ENCODE measurements around the gene AFF1. TPM values are rescaled to one million over a fixed set of nuclear protein-coding genes. Genes with fewer than 3 reads are reported as not detected.

AFF1 gene
- 3.6 and 4.5 TPM in 2 replicates for total RNA-seq (2014; rRNA removed; shearing (Covaris generic))

DNA sequence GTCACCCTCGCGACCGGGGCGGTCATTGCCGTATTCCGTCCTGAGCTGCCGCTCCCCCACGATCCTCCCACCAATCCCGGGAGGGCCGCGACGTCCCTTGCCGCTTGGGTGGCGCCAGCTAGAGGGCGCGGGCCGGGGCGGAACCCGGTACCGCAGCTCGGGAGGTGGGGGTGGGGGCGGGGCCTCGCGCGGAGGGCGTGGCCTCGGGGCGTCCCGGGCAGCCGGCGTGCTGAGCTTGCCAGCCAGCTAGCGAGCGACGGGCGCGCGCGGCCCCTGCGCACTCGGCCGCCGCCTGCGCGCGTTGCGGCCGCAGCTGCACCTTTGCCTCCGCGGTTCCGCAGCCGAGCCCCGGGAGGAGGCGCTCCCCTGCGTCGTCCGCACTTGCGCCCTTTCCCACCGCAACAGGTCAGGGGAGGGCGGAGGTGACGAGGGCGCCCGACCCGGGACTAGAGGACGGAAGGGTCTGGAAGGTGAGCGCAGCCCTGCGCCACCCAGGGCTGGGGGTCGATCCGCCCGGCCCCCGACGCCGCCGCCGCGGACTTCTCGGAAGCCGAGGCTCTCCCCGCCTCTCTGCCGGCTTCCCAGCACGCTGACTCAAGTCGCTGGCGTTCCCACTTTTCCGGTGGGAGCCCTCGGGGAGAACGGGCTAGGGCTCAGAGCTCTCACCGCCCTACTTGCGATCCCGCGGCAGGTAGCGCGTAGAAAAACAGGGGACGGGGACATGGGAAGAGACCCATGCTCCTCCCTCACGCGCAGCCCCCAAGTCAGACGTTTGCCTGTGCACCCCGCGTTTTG, at the start of gene AFF1:
Gene AFF1 (plus strand): TSS at position 241 of the 795 bp plus-strand sequence. CDS start 13,523 bp downstream, outside the sequence.
- peak; percentile 89 for DNase-seq (ENCODE audit: low read depth)

DNA sequence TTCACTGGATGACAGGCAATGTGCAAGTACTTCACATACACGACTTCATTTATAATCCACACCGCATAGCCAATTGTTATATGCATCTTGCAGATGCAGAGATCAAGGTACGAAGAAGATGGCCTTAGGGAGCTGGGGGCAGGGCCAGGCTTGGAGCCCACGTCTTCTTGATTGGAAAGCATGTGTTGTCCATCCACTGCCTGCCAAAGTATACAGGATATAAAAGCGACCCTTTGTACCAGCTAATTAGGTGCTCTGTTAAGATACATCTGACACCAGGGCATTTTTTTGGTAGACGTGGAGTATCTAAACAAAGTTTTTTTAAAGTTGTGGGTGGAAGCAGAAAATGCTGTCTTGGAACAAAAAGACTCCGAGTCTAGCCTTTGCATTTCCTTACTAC, 44.0 kb upstream of the AFF1 start:
- DNase-seq (ENCODE audit: low read depth) = no peak

DNA sequence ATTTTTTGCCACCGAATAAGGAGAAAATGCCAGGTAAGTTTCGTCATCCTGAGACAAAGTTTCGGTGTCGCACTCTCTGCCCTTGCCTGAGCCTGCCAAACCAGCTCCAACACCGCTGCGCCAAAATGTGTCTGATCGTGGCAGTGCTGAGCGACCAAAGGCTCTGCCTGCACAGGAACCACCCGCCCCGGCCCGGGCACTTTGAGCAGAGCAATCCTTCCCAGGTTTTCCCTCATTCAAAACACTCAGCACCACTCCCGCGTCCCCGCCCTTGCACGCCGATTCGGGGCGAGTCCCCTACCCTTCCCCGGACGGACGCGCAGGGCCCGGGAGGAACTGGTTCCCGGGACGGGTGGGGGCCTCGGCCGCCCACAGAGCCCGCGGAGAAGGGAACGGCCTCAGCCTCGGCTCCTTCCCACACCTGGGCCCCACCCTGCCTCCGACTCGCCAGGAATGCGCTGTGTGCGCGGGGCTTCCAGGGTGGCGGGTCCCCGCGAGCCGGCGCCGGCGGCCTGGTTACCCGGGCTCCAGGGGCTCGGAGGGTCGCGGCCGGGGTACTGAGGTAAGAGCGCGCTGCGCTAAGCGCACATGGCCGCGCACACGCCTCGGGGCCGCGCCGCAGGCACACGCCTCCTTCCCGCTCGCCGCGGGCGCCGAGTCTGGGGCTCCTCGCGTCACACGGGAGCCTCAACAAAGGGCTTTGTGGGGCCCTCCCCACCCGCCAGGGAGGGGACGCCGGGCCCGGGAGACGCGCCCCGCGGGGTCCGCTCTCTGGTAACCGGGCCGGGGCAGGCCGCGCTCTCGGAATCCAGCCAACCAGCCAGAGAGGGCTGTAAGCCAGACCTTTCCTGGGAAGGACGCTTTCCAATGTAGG, 42.8 kb upstream of the AFF1 start, which contains the start of gene C4orf36:
Gene C4orf36 (minus strand): TSS at position 661 of the 874 bp plus-strand sequence. CDS start 902 bp downstream, outside the sequence.
- DNase-seq (ENCODE audit: low read depth) = peak; percentile 62

GRCh38 chr4:86892636-86892960, 42.2 kb upstream of the AFF1 start:
- no peak for DNase-seq (ENCODE audit: low read depth)

- DNase-seq (ENCODE audit: low read depth) = no peak
Observed at GRCh38 chr4:86893136-86893535, 41.7 kb upstream of the AFF1 start.

DNA sequence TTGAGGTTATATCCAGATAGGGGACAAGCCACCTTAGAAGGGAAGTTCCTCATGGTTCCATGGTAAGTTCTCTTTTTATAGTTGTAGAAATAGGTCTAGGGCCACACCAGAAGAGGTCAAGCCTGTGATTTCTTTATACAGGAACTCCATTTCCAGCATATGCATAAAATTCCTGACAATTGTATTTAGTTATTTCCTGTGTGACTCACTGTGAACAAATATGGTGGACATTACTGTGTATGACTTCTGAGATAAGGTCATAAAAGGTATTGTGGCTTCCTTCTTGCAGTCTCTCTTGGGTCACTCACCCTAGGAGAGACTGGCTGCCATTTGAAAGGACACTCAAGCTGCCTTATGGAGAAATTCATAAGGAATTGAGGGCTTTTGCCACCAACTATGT, 40.4 kb upstream of the AFF1 start:
- no peak for DNase-seq (ENCODE audit: low read depth)

- peak; percentile 28 for DNase-seq (ENCODE audit: low read depth)
Observed at GRCh38 chr4:86895692-86896488, 38.9 kb upstream of the AFF1 start.

DNA sequence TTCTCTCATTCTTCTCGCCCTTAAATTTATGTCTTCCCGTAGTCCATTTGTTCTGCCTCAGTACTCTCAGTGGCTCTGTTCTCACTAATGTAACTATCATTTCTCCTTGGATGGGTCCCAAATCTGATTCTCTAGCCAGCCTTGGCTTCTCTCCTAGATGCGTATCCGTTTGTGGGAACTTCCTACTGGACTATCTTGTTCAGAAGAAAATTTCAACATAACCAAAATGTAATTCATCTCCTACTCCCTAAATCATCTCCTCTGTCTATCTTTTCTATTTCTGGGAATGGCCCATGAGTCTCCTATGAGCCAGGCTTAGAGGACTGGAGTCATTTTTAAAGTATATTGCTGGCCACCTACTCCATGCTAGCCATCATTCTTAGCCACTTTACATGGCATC, 38.2 kb upstream of the AFF1 start:
- DNase-seq (ENCODE audit: low read depth) = no peak

GRCh38 chr4:86898562-86898961, 36.2 kb upstream of the AFF1 start:
- DNase-seq (ENCODE audit: low read depth) = no peak

DNA sequence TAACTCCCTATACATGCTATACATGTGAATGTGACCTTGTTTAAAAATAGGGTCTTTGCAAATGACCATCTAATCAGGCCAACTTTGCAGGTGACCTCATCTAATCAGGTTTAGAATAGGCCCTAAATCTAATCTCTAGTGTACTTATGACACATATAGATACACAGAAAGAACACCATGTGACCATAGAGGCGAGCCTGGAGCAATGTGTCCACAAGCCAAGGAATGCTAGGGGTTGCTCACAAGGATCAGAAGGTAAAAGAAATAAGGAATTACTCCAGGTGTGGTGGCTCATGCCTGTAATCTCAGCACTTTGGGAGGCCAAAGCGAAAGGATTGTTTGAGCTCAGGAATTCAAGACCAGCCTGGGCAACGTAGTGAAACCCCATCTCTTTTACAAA, 32.9 kb upstream of the AFF1 start:
- no peak for DNase-seq (ENCODE audit: low read depth)

- no peak for DNase-seq (ENCODE audit: low read depth)
Observed at GRCh38 chr4:86908251-86908657, 26.6 kb upstream of the AFF1 start.

DNA sequence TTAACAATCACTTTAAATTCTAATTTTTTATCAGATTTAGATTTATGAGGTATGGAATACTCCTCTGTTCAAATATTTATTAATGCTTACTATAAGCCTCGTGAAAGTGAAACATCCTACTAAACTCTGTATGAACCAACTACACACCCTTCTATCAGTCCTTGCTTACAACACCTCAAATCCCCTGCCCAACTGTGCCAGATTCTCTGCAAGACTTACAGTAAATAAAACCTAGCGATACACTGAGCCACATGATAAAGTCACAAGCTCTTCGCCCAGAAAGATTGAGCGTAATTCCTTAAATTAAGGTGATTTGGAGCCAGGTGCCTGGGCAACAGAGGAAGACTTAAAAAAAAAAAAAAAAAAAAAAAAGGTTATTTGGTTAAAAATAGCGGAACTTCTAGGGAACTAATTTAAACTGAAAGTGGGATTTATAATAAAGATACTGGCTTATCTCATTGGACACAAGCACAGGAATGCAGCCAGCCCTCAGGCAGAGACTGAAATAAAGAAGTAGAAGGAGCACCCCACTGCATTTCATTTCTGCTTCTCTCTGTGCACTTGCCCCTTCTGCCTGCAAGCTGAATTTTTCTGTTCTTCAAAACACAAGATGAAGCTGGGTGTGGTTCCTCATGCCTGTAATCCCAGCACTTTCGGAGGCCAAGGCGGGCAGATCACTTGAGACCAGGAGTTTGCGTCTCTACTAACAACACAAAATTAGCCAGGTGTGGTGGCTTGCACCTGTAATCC, 25.1 kb upstream of the AFF1 start:
- DNase-seq (ENCODE audit: low read depth) = no peak

GRCh38 chr4:86910369-86910768, 24.4 kb upstream of the AFF1 start:
- no peak for DNase-seq (ENCODE audit: low read depth)

GRCh38 chr4:86910820-86911684, 23.8 kb upstream of the AFF1 start:
- DNase-seq (ENCODE audit: low read depth) = no peak

GRCh38 chr4:86916392-86916791, 18.4 kb upstream of the AFF1 start:
- no peak for DNase-seq (ENCODE audit: low read depth)

DNA sequence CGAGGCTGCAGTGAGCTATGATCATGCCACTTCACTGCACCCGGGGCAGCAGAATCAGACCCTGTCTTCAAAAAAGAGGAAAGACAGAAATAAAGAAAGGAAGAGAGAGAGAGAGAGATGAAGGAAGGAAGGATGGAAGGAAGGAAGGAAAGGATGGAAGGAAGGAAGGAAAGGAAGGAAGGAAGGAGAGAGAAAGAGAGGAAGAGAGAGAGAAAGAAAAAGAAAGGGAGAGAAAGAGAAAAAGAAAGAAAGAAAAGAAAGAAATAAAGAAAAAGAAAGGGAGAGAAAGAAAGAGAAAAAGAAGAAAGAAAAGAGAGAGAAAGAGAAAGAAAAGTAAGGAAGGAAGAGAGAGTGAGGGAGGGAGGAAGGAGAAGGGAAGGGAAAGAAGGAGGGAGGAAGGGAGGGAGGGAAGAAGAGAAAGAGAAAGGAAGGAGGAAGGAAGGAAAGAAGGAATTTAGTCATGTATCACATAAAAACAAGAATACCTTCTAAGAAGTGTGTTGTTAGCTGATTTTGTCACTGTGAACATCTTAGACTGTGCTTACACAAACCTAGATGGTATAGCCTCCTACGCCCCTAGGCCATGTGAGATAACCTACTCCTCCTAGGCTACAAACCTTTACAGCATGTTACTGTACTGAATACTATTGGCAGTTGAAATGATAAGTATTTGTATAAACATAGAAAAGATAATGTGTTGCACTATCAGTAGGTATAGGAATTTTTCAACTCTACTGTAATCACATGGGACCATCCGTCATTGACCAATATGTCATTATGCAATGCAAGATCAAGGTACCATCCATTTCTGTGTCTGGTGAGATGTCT, 17.4 kb upstream of the AFF1 start:
- DNase-seq (ENCODE audit: low read depth) = no peak

DNA sequence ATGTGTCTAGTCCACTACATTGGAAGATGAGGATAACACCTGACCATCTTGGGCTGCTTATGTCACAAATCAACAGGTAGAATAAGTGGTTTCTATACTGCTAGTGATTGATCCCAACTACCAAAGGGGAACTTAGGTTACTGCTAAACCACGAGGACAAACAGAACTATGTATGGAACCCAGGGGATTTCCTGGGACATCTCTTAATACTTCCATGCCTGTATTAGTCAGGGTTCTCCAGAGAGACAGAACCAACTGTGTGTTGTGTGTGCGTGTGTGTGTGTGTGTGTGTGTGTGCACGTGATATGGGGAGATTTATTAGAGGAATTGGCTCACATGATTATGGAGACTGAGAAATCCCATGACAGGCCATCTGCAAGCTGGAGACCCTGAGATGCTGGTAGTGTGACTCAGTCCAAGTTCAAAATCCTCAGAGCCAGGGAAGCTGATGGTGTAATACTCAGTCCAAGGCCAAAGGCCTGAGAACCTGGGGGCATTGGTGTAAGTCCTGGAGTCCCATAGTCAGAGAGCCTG, 16.2 kb upstream of the AFF1 start:
- DNase-seq (ENCODE audit: low read depth) = no peak

DNA sequence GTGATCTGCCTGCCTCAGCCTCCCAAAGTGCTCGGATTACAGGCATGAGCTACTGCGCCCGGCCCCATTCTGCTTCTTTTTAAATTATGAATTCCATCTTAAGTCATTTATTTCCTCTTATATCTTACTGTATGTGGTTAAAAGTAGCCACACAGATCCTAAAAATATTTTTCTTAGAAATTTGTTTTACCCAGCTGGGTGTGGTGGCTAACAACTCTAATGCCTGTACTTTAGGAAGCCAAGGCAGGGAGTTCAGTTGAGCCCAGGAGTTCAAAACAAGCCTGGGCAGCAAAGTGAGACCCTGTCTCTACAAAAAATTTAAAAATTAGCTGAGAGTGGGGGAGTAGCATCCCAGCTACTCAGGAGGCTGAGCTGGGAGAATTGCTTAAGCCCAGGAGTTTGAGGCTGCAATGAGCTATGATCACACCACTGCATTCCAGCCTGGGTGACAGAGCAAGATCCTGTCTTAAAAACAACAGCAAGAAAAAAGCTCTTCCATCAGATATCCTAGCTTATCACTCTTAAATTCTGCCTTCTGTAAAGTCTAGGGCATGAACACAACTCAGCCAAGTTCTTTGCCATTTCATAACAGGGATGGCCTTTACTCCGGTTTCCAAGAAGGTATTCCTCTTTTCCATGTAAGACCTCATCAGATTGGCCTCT, 15.1 kb upstream of the AFF1 start:
- DNase-seq (ENCODE audit: low read depth) = no peak
